Measurements from ENCODE around the gene SYNDIG1L. TPM values are rescaled to one million over a fixed set of nuclear protein-coding genes. Genes with fewer than 3 reads are reported as not detected.
A peak's percentile ranks its signal among the peaks of the same experiment; 100 is the strongest.
"Not testable (repeated sequence)": the region's sequence is repeated elsewhere in the genome, so short reads cannot be mapped to it uniquely, and the experiment has no call there.

Gene SYNDIG1L
- total RNA-seq, 1 experiment from 2014 or later: not detected

DNA sequence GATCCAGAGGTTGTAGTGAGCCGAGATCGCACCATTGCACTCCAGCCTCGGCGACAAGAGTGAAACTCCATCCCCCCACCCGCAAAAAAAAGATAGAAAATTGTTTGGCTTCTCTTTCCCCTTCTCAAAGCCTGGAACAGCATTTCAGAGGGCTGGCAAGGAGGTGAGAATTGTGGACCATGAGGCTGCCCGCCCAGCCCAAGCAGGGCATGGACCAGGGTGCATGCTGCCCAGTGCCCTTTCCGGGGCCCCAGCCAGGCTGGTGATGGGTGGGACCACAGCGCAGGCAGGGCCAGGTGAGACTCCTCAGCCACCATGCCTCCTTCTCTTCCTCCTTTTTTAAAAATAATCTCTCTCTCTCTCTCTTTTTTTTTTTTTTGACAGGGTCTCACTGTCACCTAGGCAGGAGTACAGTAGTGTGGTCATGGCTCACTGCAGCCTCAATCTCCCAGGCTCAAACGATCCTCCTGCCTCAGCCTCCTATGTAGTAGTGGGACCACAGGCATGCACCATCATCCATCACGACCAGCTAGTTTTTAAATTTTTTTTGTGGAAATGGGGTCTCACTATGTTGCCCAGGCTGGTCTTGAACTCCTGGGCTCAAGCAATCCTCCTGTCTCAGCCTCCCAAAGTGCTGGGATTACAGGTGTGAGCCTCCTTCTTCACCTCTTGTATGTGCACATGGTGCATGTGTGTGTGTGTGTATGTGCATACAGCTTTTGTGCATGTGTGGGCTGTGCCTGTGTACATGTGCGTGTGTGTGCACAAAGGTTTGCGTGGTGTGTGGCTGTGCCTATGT is 22.2 kb downstream of the SYNDIG1L start:
- DNase-seq (ENCODE audit: low read depth): no peak

DNA sequence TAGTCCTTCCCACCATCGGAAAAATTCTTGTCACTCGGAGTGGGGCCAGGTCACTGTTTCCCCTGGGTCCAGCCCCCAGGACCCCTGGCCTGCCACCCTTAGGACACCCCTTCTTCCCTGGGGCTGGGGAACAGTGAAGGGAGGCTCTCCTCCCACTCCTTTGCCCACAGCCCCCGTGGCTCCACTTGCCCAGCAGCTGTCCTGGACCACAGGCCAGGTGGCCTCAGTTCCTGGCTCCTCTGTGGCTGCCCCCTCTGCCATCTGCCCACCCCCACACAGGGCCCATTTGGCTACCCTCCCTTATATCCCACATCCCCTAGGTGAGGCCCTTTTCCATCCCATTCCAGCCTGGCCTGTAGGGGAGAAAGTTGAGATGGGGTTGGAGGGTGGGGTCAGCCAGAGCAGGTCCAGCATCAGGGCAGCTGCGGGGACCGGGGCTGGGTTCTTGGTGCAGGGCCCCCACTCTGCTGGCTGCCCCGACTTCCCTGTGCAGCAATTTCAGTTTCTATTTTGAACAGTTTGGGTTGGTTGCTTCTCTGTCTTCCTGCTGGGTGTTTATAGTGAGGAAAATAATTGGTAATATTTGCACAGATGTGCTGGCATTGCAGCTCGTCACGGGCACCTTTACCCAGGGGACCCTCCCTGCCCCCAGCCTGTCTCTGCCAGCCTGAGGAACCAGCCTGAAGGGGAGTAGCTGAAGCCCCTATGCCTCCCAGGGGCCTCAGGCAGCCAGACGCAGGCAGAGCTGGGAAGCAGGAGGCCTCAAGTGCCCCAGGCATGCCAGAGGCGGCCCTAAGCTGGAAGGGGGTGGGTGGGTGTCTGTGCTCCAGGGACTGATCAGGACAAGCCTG is 23.4 kb downstream of the SYNDIG1L start:
- DNase-seq (ENCODE audit: low read depth): no peak

DNA sequence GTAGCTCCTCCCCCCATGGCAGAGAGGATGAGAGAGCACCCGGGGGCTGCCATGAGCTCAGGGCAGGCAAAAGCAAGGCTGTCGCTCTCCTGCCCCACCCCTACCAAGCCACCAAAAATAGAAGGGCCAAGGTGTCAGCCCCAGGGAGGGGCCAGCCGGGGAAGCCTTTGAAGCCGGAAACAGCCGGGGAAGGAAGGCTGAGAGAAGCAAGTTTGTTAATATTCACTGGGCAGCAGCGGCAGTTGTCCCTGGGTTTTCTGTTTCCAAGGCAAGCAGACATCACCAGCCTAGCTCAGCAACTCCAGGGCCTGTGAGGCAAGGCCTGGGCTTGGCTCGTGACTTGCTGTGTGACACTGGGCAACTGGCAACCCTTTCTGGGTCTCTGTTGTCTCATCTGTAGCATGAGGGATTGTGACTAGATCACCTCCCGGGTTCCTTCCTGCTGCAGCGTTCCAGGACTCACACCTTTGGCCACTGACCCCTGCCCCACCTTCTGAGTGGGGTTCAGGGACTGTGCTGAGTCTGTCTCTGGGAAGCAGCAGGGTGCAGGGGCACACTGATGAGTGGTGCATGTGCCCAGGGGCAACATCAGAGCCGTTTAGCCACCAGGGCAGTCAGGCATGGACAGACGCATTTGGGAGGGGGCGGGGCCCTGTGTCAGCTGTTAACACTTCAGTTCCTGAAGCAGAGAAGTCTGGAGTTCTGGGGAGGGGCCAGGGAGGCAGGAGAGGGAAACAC is 24.3 kb downstream of the SYNDIG1L start:
- DNase-seq (ENCODE audit: low read depth): peak; percentile 14

DNA sequence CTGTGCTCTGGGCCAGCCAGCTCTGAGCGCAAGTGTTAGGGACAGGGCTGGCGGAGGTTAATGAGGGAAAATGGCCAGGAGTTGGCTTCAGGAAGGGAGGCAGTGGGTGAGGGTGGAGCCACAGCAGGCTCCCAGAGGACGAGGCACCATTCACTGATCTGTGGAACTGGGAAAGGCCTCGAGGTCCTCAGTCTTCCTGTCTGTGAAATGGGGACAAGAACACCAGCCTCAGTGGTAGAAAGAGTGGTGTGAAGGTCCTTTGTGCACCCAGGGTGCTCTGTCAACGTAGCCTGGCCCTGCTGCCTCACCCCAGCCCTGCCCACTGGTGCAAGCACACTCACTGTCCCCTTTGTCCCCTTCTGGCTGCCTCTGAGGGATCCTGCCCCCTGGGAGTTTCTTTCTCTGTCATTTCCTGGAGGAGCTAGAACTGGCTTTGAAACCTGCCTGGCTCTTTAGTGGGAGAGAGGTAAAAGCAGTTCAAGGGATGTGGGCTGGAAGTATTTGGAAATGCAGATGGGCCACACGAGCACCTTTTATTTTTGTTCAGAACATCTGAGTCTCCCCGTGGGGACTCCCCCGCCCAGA is 25.0 kb downstream of the SYNDIG1L start:
- no peak for DNase-seq (ENCODE audit: low read depth)

DNA sequence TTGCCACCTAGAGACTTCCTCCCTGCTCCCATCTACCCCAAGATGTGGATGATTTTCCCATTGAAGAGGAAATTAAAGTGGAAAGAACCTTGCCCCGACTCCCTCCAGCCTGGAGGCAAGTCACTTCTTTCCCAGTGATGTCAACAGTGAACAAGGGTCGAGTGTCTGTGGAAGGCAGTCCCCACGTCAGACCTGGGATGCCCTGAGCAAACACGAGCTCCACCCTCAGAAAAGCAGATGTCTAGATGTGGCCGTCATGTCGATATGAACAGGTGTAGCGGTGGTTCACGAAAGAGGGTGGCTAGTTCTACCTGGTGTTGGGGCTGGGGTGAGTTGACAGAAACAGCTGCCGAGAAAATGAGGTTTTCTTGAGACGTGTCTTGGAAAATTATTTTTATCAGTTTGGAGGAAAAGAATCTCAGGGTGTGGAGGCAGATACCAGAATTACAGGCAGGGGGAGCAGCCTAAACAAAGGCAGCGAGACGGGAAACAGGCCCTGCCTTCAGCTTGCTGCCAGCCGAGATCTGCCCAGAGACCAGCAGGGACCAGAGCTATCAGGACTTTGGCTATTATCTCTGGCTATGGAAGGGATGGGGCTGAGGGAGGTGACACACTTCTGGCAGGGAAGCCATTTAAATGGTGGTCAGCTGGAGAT is 25.9 kb downstream of the SYNDIG1L start:
- DNase-seq (ENCODE audit: low read depth): peak; percentile 8

DNA sequence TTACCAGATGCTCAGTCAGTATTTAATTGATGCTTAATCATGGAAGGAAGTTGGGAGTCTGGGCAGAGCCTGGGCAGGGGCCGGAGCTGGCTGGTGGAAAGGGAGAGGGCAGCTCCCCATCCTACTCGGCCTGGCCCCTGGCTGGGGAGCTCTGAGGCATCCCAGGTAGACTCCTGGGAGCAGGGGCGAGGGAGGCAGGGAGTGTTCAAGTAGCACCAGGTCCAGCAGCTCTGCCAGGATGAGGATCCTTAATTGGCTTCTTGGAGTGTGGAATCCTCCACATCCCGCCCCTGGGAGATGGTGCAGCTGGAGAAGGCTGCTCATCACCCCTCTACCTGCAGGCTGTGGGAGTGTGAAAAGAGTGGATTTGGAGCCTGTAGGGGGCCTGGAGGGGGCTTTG is 30.9 kb downstream of the SYNDIG1L start:
- DNase-seq (ENCODE audit: low read depth): no peak

DNA sequence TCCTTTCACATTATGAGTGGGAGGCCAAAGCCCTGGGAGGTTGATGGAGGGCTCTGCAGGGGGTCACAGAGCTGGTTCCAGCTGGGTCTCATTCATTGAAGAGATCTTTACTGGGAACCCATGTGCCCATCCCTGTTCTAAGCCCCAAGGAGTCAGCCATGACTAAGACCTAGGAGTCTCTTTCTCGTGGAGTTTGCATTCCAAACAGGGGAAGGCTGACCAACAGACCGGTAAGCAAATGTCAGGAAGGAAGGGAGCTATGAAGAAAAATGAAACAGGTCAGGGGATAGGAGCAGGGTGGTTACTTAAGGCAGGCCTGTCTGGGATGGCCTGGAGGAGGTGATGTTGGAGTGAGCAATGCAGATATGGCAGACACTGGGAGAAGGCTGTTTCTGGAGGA is 31.5 kb downstream of the SYNDIG1L start:
- no peak for DNase-seq (ENCODE audit: low read depth)

DNA sequence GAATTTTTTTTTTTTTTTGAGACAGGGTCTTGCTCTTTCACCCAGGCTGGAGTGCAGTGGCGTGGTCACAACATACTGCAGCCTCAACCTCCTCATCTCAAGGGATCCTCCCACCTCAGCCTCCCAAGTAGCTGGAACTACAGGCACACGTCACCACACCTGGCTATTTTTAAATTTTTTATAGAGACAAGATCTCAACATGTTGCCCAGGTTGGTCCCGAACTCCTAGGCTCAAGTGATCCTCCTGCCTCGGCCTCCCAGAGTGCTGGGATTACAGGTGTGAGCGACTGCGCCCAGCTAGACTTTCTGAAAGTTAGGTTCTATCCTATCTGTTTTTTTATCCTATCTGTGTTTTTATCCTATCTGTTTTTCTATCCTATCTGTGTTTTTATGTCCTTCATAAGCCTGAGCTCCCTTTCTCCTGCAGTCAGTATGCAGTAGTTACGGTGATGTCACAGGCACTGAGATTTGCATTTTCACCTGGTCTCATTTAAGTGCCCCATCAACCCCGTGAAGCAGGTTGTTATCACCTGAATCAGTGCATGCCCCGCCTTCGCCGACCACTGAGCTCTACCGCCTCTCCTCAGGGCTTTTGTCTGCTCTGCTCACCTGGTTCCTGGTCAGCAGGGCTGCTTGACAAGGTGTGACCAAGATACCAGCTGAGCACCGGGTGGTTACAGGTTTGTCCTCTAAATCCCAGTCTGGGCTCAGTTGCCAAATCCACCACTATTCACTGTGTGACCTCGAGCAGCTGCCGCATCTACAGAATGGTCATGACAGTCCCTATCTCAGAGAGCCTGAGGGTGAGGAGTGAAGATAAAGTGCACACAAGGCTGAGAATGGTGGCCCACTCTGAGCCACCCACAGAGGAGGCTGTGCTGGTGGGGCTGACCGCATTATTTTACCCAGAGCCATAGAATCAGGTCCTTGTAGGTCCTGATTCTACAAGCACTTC is 33.1 kb downstream of the SYNDIG1L start:
- no peak for DNase-seq (ENCODE audit: low read depth)

DNA sequence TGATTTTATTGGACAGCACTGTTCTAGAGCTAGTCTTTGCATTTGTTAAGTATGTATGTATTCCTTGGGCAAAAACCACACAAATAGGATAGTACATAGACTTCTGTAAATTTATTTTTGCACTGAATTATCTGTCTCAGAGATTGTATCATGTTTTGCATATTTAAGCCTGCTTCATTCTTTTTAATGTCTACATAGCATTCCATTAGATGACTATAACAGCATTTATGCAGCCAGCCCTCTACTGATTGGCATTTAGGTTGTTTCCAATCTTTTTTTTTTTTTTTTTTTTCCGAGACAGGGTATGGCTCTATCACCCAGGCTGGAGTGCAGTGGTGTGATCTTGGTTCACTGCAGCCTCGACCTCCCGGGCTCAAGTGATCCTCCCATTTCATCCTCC is 34.5 kb downstream of the SYNDIG1L start:
- no peak for DNase-seq (ENCODE audit: low read depth)

DNA sequence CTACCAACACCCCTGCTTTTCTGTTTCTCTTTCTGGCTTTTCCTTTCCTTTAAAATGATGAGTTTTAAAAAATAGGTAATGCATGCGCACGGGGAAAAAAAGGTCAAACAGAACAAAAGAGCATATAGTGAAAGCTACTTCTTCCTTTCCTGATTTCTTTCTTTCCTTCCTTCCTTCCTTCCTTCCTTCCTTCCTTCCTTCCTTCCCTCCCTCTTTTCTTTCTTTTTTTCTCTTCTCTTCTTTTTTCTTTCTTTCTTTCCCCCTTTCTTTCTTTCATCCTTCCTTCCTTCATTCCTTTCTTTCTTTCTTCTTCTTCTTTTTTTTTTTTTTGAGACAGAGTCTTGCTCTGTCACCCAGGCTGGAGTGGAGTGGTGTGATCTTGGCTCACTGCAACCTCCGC is 35.5 kb downstream of the SYNDIG1L start:
- not testable (repeated sequence) for DNase-seq (ENCODE audit: low read depth)

DNA sequence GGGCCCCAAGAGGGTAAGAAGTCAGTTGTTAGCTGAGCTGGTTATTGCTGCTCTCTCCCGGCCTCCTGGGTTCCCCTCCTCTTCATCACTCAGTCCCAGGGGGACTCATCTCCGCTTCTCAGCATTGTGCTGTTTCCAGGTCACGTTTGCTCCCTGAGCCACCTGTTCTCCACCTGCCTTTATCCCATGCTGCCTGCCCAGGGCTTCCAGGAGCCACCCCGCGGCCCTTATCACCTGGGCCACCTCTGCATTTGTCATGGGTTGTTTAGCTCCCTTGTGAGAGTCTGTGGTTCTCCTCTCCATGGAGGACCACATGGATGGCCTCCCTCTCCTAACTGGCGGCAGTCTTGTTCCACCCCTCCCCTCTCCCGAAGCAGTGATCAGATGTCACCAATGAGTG is 36.0 kb downstream of the SYNDIG1L start:
- no peak for DNase-seq (ENCODE audit: low read depth)

DNA sequence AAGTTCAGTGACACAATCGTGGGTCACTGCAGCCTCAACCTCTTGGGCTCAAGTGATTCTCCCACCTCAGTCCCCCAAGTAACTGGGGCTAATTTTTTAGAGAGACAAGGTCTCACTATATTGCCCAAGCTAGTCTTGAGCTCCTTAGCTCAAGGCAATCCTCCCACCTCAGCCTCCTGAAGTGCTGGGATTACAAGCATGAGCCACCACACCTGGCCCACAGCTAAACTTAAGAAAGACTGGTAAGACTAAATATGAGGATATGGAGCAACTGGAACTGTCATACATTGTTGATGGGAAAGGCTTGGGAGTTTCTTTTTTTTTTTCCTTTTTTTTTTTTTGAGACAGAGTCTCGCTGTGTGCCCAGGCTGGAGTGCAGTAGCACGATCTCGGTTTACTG is 43.8 kb downstream of the SYNDIG1L start:
- no peak for DNase-seq (ENCODE audit: low read depth)

DNA sequence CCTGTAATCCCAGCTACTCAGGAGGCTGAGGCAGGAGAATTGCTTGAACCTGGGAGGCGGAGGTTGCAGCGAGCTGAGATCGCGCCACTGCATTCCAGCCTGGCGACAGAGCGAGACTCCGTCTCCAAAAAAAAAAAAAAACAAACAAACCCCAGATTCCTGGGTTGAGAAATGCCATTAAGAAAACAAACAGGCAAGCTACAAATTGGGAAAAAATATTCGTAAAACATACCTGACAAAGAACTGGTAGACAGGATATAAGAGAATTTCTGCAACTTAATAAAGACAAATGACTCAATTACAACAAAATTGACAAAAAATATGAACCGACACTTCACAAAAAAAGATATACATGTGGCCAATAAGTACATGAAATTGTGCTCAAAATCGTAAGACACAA is 44.4 kb downstream of the SYNDIG1L start:
- DNase-seq (ENCODE audit: low read depth): not testable (repeated sequence)

DNA sequence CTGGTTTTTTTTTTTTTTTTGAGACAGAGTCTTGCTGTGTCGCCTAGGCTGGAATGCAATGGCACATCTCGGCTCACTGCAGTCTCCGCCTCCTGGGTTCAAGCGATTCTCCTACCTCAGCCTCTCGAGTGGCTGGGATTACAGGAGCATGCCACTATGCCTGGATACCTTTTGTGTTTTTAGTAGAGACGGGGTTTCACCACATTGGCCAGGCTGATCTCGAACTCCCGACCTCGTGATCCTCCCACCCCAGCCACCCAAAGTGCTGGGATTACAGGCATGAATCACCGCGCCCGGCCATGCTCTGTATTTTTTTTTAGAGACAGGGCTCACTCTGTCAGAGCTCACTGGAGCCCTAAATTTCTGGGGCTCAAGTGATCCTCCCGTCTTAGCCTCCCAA is 45.2 kb downstream of the SYNDIG1L start:
- no peak for DNase-seq (ENCODE audit: low read depth)

DNA sequence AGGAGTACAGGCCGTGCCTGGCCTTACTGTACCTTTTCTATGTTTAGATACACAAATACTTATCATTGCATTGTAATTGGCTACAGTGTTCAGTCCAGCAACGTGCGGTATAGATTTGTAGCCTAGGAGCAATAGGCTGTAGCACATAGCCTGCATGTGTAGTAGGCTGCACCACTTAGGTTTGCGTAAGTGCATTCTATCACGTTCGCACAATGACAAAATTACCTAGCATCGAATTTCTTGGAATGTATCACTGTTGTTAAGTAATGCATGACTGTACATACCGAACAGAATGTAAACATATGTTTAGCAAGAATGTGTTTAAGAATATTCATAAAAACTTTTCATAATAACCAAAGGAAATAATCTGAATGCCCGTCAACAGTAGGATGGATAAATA is 45.8 kb downstream of the SYNDIG1L start:
- DNase-seq (ENCODE audit: low read depth): no peak

DNA sequence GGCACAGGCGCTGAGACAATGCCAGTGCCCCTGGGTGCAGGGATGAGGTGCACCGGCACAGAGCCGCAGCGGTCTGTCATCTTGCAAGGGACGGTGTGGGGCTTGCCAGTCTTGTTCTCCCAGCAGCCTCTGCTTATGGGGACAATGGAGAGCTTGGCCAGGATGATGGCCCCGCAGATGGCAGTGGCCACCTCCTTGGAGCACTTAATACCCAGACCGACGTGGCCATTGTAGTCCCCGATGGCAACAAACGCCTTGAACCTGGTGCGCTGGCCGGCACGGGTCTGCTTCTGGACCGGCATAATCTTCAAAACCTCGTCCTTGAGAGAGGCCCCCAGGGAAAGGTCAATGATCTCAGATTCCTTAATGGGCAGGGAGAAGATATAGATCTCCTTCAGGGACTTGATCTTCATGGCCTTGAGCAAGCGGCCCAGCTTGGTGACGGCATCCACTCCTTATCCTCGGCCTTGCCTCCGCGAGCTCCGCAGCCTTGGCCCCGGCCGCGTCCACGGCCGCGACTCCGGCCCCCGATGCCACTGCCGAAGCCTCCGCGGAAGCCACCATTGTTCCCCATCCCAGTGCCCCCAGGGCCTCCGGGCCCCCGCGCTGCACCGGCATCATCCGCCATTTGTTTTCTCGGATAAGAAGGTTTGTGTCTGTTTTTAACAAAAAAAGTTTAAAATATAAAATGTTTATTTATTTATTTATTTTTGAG is 47.9 kb downstream of the SYNDIG1L start:
- DNase-seq (ENCODE audit: low read depth): no peak

DNA sequence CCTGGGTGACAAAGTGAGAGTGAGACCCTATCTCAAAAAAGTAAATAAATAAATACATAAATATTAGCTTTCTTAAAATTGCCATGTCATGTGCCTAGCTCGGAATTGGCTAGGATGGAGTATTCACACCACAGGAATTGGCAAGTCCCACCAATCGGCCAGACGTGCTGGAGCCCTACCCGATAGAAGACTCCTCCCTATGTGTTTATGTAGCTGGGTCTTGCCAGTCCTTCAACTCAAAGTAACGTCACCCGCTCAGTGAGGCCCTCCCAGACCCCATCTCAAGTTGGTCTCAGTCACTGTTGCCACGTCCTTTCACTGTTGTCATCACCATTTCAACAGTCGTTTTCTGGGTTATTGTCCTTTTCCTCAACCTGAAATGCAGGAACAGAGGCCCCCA is 57.6 kb downstream of the SYNDIG1L start:
- DNase-seq (ENCODE audit: low read depth): no peak

DNA sequence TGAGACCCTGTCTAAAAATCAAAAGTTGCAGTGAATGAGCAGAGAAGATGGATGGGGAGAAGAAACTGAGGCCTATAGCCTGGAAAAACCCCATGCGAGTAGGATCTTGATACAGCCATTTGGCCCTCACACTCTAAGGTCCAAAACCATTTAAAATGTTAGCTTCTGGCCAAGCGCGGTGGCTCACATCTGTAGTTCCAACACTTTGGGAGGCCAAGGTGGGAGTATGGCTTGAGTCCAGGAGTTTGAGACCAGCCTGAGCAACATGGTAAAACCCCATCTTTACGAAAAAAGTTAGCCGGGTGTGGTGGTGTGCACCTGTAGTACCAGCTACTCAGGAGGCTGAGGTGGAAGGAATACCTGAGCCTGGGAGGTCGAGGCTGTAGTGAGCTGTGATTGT is 58.0 kb downstream of the SYNDIG1L start:
- no peak for DNase-seq (ENCODE audit: low read depth)

DNA sequence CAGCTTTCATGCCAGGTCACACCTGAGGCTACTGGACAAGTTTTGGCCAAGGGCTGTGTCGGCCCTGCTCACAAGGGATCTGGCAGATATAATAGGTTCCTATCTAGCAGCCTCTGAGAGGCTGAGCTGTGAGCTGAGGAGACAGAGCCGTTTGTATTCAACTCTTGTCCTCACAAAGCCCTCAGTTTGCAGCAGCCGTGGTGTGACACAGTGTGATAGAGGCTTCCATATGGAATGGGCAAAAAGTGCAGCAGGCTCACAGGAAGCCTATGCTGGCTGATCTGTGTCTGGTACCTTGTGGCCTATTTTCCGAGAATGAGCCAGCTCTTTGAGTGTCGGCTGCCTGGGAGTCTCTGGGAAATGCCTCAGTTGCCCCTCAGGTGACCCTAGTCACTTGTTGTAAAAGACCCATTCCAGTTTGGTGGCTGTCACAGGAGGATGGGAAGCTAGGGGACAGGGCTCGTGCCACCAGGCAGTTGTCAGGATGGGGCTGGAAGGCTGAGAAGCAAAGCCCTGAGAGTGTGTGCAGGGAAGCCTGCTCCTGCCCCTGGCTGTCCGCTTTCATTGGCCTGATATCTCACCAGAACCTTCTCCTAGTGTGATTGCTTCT is 61.6 kb downstream of the SYNDIG1L start:
- DNase-seq (ENCODE audit: low read depth): no peak
